ENCODE data around the gene SMAP2.
"Not testable (repeated sequence)": the region's sequence is repeated elsewhere in the genome, so short reads cannot be mapped to it uniquely, and the experiment has no call there.

The SMAP2 gene

GRCh38 chr1:40373323-40374283, at the start of gene SMAP2:
SMAP2 (plus strand) TSS chr1:40373727; CDS start chr1:40374121, 394 bp downstream.
- peak; percentile 97 to 99 for DNase-seq

DNA sequence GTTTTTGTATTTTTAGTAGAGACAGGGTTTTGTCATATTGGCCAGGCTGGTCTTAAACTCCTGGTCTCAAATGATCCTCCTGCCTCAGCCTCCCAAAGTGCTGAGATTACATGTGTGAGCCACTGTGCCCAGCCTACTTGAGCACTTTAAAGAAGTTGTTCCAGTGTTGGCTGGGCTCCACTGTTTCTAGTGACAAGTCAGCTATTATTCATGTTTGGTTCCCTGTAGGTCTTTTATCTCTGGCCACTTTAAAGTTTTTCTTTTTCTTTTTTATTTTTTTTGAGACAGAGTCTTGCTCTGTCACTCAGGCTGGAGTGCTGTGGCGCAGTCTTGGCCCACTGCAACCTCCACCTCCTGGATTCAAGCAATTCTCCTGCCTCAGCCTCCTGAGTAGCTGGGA, 42.1 kb upstream of the SMAP2 start:
- not testable (repeated sequence) for DNase-seq

- no peak for DNase-seq
Measured at GRCh38 chr1:40332695-40333094, 40.8 kb upstream of the SMAP2 start.

DNA sequence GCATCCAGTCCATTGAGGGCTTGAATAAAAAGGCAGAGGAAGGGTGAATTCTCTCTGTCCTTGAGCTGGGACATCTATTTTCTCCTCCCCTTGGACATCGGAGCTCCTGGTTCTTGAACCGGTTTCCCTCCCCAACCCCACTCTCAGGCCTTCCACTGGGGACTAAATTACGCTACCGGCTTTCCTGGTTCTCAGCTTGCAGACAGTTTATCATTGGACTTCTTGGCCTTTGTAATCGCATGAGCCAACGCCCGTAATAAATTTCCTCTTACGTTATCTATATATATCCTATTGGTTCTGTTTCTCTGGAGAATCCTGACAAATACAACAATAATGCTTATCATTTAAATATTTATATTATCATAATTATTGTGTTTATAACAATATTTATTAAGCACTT, 36.1 kb upstream of the SMAP2 start:
- no peak for DNase-seq

- DNase-seq, result peak; percentile 90 to 91
Measured at GRCh38 chr1:40338745-40339419, 34.6 kb upstream of the SMAP2 start.

- DNase-seq, result peak in 1 of 2 experiments; percentile 50
Measured at GRCh38 chr1:40339420-40340323, 33.9 kb upstream of the SMAP2 start.

DNA sequence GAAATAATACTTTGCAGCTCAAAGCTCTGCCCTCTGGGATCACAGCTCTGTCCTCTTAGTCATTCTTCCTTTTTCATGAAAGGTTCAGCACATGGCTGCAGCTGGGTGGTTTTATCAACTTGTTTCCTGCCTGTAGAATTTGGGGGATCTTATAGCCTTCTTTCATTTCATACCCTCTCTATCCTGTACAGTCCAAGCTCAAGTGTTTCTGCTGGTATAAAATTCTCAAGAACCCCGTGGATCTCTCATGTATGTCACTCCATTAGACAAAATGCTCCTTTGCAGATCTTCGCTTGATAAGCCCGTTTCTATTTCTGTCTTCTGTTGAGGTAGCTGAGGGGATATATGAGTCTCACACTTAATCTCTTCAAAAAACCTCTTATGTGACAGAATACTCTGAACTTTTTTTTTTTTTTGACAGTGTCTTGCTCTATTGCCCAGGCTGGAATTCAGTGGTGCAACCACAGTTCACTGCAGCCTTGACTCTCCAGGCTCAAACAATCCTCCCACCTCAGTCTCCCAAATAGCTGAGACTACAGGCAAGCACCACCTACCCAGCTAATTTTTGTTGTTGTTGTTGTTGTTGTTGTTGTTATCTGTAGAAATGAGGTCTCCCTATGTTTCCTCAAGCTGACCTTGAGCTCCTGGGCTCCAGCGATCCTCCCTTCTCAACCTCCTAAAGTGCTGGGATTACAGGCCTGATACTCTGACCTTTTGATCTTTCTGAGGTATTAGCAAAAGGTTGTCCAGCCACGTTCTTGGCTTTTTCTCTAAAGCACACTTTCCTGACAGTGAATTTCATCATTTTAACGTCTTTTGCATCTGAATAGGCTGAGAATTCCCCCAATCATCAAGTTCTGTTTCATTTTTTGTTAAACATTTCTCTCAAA, 31.8 kb upstream of the SMAP2 start:
- DNase-seq, result no peak

- DNase-seq, result not testable (repeated sequence)
Measured at GRCh38 chr1:40342381-40342717, 31.2 kb upstream of the SMAP2 start.

GRCh38 chr1:40344597-40344996, 28.9 kb upstream of the SMAP2 start:
- DNase-seq, result no peak

GRCh38 chr1:40350391-40350790, 23.1 kb upstream of the SMAP2 start:
- DNase-seq, result no peak

DNA sequence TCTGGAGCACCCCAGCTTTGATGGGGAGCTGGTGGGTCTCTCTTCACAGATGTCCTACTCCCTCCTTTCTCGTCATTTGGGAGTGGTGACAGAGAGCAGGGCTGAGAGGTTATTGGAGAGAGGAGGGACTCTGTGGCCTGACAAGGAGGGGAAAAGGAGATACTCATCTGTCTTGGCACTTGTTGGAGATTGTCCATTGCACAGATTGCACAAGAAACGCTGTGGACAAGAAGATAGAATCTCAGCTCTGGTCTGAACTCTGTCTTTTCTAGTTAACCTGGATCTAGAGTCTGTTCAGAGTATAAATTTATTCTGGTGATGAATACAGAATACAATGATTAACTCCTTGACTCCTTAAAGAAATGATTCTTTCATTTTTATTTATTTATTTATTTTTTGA, 22.4 kb upstream of the SMAP2 start:
- DNase-seq, result no peak

DNA sequence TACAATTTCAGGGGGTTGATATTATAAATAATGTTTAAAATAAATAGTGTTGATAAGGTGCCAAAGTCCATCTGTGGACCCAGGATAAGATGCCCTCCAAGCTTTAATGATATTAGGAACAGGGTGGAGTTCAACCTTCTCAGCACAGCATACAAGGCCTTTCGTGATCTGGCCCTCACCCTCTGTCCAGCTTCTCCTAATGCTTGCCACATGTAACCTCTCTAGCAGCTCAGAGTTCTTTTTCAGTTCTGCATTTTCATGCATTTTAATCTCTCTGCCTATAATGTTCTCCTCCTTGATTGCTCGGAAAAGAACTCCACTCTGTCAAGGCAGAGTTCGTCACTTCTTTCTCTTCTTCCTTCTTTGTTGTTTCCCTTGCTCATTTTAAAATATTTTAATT, 21.4 kb upstream of the SMAP2 start:
- DNase-seq, result no peak

DNA sequence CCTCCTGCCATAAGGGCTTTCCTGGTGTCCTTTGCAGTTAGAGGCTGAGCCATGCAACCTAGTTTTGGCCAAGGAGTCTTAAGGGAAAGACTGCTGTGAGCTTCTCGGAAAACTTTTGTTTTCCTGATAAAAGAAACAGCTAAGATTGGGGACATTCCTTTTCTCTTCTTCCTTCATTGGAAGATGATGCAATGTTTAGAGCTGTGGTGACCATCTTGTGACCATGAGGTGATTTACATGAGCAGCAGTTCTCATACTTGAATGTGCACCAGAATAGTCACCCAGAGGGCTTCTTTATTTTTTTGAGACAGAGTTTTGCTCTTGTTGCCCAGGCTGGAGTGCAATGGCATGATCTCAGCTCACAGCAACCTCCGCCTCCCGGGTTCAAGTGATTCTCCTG, 20.4 kb upstream of the SMAP2 start:
- DNase-seq, result no peak

GRCh38 chr1:40357625-40358024, 15.9 kb upstream of the SMAP2 start:
- DNase-seq, result no peak

DNA sequence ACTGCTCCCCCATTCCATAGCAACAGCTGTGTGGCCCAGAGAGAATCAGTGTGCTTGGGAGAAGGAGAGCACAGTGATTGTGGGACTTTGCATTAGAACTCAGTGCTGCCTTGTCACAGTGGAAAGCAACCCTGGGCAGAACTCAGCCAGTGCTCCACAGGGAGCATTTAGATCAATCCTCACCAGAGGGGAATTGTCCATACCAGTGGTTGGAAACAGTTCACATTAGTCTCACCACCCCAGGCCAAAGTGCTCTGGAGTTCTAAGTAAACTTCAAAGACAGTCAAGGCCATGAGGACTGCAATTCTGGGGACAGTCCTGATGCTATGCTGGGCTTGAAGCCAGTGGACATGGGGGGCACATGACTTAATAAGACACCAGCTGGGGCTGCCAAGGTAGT, 12.9 kb upstream of the SMAP2 start:
- no peak for DNase-seq

- DNase-seq, result no peak
Measured at GRCh38 chr1:40361201-40361600, 12.3 kb upstream of the SMAP2 start.

DNA sequence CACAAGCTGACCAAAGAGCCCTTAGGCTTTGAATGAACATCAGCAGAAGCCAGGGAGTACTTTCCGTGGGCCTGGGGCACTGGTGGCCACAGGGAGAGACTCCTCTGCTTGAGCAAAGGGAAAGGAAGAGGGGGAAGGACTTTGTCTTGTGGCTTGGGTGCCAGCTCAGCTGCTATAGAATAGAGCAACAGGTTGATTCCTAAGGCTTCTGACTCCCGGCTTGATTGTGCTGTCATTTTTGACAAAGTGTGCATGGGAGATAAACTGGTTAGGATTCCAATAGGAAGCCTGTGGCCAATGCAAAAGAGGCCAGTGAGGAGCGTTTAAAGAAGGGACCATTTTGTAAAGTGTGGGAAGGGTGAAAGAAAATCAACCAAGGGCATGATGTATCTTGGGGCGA, 11.9 kb upstream of the SMAP2 start:
- DNase-seq, result no peak

- DNase-seq, result no peak
Measured at GRCh38 chr1:40362199-40362598, 11.3 kb upstream of the SMAP2 start.

DNA sequence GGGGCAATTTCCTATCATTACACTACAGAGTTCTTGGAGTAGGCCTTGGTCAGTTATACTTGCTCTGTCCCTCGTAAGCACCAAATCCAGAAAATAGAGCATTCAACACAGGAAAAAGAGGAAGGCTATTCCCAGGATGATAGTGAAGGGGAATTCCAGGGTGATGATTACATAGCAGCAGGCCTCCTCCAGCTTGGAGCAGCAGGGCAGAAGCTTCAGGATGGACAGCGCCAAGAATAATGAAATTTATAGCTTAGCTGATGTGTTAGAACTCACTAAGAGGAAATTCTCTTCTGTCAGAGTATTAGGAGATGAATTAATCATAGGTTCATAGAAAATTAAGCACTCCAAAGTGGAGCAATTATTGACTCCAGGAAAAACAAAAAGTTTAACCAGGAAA, 10.8 kb upstream of the SMAP2 start:
- no peak for DNase-seq

DNA sequence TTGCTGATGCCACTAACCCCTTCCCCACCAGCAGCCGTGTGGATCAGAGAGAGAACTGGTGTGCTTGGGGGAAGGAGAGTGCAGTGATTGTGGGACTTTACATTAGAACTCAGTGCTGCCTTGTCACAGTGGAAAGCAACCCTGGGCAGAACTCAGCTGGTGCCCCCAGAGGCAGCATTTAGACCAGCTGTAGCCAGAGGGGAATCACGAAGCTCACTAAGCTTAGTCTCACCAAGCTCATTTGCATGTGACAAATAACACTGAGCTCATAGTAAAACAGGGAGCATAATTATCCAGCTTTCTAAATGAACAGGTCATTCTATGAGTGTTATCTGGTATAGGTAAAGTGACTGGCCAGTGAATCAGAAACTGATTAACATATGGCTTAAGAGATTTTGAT, 9.8 kb upstream of the SMAP2 start:
- DNase-seq, result no peak

DNA sequence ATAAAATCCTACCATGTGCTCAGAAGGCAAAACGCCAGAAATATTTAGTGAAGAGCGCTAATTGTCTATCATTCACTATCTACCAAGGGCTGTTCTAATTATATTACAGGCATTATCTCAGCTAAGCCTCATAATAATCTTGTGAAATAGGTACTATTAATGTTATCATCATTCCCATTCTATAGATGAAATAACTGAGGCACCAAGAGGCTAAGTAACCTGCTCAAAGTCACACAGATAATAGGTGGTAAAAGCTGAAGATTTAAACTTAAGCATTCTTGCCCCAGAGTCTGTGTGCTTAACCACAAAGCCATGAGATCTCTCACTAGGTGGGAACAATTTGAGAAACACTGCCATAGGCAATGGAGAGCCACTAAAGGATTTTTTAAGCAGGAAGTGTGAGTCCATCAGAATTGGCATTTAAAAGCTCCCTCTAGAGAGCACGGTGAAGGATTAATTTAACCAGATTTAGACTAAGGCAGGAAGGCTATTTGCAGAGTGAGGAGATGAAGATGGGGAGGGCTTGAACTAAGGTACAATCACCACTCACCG, 1.7 kb upstream of the SMAP2 start:
- DNase-seq, result no peak

All from NCI-H2081 (cell line).